GM12875 (cell line): ENCODE results near the gene TIGD3.

Experiments used
- H3K4me3 ChIP-seq: one replicate; pipeline ENCODE4 v1.5.1; 2011; ENCODE audit warnings: low read depth, low read length, control low read depth
- TF ChIP-seq, protein P1 (sequence below): IDR thresholded peaks from 2 replicates; pipeline ENCODE4 v1.5.1; 2011; ENCODE audit warnings: low read depth, mild to moderate bottlenecking, control low read depth, inconsistent platforms, low read length, moderate library complexity, borderline replicate concordance; ENCODE audit not compliant: insufficient read depth

Gene TIGD3

DNA sequence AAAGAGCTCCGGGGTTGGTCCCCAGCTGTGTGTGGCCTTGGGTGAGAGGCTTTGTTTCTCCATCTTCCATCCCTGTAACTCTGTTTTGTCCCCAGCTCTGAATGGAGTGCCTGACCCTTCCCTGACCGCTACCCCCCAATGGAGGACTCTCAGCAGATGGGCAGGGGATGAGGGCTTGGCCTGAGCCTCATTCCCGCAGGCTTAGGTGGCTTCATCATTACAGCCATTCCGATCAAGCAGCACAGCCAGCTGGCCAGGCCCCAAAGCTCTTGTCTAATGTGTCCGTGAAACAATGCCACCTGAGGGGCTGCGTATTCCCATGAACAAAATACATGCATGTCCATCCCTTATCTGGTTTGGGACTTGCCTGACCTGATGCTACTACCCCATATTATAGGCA is 43.8 kb upstream of the TIGD3 start:
- TF ChIP-seq, protein P1, sequence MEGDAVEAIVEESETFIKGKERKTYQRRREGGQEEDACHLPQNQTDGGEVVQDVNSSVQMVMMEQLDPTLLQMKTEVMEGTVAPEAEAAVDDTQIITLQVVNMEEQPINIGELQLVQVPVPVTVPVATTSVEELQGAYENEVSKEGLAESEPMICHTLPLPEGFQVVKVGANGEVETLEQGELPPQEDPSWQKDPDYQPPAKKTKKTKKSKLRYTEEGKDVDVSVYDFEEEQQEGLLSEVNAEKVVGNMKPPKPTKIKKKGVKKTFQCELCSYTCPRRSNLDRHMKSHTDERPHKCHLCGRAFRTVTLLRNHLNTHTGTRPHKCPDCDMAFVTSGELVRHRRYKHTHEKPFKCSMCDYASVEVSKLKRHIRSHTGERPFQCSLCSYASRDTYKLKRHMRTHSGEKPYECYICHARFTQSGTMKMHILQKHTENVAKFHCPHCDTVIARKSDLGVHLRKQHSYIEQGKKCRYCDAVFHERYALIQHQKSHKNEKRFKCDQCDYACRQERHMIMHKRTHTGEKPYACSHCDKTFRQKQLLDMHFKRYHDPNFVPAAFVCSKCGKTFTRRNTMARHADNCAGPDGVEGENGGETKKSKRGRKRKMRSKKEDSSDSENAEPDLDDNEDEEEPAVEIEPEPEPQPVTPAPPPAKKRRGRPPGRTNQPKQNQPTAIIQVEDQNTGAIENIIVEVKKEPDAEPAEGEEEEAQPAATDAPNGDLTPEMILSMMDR, result no peak
- H3K4me3 ChIP-seq, result no peak overlapping the region

GRCh38 chr11:65311170-65311678 is 43.3 kb upstream of the TIGD3 start:
- no peak overlapping the region for H3K4me3 ChIP-seq
- TF ChIP-seq, protein P1, result no peak

DNA sequence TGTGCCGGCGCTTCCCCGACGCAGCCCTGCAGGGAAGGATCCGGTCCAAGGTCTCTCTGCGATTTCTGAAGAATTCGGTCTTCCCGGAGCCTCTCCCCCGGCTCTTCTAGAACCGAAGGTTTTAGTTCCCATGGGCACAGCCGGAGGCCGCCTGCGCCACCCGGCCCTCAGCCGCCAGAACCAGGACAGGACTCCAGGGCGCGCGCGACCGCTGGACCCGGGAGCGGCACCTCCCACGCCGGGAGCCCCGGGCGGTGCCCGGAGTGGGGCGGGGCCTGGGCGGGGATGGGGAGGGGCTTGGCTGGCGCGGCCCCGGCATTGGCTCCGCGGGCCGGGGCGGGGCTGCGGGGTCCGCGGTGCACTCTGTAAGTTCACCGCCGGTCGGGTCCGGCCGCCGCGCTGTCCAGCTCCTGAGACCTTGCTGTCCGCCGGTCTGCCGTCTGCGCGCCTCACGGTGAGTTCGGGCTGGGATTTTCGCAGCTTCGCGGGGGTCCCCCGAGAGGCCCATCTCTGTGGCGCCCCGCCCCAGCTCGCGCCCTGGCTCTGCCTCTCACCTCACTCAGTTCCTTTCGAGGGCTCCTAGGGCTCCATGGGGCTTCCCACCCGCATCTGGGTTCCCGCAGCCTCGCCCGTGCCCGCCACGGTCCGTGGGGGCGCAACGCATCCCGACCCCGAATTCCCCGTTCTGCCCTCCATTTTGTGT is 39.9 kb upstream of the TIGD3 start, which contains the start of gene CDC42EP2:
CDC42EP2 (plus strand) TSS at position 366 of the 703 bp plus-strand sequence. CDS start 6,033 bp downstream, outside the sequence.
- TF ChIP-seq, protein P1, result no peak
- H3K4me3 ChIP-seq, result peak within 1 kb of the TSS; percentile 78

GRCh38 chr11:65315204-65315865 is 39.2 kb upstream of the TIGD3 start:
- peak overlapping the region; percentile 78 for H3K4me3 ChIP-seq
- TF ChIP-seq, protein P1, result peak; percentile 97

DNA sequence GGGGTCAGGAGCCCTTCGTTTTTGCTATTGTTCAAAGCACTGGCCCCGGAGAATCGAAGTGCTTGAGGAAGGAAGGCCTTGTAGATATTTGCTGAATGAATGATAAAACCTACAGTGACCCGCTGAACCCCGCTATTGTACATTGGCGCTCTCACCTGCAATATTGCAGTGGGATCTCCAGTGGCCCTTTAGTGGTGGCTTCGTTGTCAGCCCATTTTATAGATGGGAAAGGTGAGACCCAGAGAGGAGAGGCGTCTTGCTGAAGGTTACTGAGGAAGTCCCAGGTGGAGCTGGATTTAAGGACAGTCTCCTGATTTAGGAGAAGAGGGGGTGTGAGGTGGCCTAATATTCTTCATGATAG is 38.7 kb upstream of the TIGD3 start:
- TF ChIP-seq, protein P1, result no peak
- H3K4me3 ChIP-seq, result no peak overlapping the region

- TF ChIP-seq, protein P1, result no peak
Measured at GRCh38 chr11:65316227-65317024, 38.1 kb upstream of the TIGD3 start.

More at GRCh38 chr11:65316227-65317024, 38.1 kb upstream of the TIGD3 start:
- H3K4me3 ChIP-seq, result no peak overlapping the region
